GM21529 (cell line): ENCODE data around the gene NONO.
"Not testable (repeated sequence)": the region's sequence is repeated elsewhere in the genome, so short reads cannot be mapped to it uniquely, and the experiment has no call there.

ENCODE experiments used
- ATAC-seq: cut with Tn5 transposase; IDR thresholded peaks from one replicate; pipeline ENCODE4 v1.9.1; 2021; ENCODE audit not compliant: unreplicated experiment

The NONO gene, protein sequence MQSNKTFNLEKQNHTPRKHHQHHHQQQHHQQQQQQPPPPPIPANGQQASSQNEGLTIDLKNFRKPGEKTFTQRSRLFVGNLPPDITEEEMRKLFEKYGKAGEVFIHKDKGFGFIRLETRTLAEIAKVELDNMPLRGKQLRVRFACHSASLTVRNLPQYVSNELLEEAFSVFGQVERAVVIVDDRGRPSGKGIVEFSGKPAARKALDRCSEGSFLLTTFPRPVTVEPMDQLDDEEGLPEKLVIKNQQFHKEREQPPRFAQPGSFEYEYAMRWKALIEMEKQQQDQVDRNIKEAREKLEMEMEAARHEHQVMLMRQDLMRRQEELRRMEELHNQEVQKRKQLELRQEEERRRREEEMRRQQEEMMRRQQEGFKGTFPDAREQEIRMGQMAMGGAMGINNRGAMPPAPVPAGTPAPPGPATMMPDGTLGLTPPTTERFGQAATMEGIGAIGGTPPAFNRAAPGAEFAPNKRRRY

DNA sequence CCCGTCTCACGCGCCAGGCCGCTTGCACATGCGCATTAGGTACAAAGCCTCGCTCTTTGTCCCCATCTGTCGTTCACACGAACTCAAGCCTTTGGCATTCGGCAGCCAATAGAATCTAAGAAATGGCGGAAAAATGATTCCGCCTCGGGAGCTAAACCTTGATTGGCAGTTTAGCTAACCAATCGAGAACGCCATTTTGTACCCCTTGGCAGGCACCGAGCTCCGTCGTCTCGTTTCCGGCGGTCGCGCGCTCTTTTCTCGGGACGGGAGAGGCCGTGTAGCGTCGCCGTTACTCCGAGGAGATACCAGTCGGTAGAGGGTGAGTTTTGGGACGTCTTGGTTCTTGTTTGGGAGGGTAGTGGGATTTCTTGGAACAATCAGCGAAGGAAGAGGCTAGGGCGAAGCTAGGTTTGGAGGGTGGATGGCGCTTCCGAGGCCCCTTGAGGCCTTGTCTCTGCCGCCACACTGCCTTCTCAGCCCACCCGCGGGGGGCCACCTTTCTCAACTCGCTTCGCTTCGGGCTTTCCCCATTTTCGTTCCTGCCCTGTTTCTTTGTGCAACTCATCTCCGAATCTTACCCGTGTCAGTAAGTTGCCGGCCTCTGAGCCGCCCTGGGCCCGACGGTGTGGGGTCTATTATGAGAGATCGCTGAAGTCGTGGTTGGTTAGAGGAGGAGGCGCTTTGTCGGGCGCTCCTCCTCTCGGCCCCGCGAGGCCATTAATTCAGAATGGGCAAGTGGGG lies at the start of gene NONO:
NONO (plus strand) TSS at position 233 of the 741 bp plus-strand sequence. CDS start 7,003 bp downstream, outside the sequence.
- peak; percentile 82 for ATAC-seq

DNA sequence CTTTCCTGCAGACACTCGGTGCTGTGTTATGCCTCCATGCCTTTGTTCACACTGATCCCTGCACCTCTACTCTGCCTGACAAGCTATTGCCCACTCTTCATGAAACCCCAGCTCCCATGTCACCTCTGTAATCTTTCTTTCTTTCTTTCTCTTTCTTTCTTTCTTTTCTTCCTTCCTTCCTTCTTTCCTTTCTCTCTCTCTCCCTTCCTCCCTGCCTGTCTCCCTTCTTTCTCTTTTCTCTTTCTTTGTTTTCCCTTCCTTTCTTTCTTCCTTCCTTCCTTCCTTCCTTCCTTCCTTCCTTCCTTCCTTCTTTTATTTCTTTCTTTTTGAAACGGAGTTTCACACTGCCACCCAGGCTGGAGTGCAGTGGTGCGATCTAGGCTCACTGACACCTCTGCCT lies 48.0 kb upstream of the NONO start:
- no peak for ATAC-seq

DNA sequence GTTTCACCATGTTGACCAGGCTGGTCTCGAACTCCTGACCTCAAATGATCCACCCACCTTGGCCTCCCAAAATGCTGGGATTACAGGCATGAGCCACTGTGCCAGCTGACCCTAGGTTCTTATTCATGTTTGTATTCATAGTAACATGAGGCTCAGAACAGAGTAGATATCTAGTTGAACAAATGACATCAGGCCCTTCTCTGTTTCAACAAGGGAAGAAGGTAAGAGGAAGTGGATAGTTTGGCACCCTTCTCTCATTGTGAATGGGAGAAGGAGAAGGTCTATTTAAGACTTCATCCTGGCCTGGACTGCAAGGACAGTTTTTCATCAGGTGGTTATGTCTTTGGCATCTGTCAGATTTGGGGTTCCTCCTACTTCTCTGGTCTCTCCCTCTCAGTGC lies 46.6 kb upstream of the NONO start:
- ATAC-seq: no peak

DNA sequence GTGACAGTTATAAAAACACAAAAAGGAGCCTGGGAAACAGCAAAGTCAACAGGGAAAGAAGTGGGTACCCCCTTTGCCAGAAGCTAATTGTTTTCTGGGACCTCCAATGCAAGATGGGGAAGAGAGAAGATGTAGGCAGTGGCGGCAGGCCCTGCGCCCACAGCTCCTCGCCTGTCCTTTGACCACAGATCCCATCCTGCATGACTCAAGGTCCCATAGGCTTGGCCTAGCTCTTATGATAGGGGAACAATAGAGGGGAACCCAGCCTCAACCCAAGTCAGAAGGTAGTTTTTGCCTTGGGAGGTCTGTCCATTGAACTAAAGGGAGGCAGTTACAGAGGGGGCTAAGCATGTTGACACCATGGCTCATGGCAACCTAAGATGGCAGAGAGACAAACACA lies 43.7 kb upstream of the NONO start:
- ATAC-seq: no peak

DNA sequence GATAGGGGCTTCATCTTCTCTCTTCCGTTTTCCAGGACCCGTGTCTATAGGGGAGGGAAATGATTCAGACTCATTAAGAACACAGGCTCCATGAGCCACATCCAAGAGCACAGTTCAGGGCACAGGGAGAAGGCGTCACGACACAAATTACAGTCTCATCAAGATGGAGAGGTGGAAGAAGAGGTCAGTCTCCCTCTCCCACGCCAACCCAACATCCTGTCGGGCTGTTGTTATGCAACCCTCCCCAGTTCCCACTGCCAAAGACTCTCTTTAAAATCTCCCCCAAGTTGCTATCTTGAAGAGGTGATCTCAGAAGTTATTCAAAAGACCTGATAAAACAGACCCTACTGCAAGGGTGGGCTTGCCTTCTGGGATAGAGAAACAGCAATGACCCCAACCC lies 42.1 kb upstream of the NONO start:
- ATAC-seq: no peak

DNA sequence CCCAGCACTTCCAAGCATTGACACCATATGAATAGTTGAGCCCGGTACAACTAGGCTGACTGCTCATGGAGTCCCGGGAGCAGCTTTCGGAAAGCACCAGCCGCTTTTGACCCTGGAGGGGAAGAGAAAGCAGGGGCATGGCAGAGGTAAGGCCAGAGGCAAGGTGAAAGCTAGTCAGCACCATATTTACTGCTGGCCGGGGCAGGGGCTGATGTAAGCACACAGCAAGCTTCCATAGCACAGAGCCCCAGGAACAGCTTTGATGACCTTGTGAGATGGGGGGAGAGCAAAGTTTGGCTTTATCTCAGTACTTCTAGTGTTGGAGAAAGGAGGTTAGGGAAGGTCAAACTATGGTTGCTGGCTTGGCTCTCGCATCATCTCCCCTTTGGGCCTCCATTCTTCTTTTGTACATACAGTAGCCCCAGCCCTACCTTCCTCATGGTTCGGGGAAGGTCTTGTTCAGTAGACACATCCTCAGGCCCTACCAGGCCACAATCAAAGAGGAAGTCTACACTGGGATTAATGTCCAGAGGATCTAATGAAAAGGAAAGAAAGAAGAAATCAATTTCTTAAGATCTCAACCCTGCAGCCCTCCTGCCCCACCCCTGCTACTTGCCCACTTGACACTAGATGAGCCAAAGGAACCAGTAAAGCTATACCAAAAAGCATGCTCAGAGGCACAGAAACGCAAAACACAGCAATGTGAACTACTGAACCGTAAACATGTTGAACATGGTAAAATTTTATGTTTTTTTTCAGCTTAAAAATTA lies 38.9 kb upstream of the NONO start:
- ATAC-seq: no peak

DNA sequence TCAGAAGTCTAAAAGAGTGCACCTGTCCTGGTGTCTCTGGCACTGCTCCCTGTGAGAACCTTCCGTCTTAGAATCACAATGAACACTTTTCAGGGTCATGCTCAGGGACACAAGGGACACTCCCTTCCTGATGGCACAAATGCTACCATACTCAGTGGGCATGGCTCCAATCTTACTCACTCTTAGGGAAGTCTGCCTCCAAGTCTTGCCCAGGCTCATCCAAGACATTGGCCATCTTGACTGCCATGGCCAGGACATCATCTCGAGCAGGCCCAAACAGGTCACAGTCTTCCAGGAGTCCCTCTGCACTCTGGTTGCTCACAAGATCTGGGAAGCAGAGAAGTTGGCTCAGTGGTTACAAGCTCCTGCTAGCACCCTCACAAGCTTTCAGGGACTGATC lies 38.3 kb upstream of the NONO start:
- ATAC-seq: no peak

DNA sequence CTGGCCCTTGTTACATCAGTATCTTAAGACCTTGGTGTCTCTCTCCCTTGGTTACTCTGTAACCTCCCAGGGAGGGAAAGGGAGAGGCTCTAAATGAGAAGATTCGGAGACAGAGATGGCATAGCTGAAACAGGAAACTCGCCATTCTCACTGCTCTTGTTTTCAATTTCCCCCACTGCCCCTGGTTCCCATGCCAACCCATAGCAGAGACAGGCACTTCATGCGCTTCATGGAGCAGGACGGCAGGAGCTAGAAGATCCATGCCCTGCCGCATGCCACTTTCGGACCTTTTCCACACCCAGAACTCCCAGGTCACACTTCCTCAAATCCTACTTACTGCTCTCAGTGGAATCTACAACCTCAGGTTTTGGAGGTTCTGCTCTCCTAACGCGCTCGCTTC lies 32.6 kb upstream of the NONO start:
- no peak for ATAC-seq

DNA sequence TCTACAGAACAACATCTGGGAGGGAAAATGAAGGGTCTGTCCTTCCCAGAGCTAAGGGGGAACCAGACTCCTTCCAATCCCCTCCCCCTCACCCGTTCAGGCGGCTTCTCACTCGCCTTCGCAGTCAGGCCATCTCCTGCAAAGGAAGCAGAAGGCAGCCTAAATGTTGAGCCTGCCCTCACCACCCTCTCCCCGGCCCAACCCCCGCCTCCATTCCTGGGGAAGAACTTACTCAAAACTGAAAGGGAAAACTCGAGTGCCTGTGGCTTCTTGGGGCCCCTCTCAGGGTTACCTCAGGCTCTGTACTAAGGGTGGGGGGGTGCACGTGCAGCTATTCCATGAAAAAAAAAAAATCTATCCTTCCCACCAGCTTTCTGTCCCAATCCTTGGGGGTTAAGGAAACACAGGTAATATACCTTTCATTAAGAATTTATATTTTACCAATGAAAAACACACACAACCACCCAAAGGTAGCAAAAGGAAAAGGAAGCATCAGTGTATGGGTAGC lies 31.9 kb upstream of the NONO start:
- ATAC-seq: no peak

DNA sequence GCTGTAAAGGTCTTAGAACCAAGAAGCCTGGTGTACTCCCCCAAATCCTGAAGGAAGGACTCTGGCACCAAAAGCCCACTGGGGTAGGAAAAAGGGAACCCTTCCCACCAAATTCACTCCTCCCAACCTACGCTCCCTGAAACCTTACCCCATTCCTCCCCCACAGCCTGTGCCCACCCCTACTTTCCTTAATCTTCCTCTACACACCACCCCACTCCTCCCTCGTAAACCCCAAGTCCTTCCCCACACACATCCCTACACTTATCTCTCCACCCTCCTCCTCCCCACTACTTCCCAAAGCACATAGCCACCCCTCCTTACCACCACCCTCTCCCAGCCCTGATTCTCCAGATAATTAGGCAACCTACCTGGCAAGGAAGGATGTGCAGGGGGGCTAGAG lies 31.2 kb upstream of the NONO start:
- no peak for ATAC-seq

DNA sequence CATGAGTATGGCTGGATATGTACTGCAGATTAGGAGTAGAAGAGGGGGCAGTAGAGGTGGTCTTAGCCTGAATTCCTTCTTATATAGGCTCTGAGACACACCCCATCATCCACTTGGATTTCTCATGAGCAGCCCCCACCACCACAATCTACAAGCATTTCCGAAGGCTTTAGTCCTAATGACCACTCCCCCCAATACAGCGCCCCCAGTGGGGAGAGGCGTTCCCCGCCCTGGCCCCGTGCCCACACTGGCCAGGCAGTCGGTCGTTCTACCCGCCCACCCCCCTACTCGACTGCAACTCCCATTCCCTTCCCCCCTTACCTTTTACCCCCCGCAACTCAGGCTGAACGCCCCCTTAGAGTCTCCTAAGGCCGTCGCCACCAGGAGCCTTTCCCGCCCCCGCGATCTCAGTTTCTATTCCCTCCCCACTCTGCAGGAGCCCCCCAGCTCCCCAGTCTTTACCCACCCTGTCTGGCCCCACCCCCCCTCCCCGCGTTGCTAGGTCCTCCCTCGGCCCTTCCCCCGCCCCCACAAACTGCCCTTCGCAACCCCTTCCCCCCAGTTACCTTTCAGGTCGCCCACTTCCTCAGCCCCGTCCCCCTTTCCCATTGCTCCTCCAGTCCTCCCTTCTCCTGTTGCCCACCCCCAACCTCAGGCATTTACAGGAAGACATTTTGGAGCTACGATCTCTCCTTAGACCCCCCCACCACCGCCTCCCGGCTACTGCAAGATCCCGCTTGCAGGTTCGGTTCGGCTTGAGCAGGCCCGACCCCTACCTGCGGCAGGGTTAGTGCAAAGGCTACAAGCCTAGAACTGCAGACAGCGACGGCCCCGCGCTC lies 30.0 kb upstream of the NONO start:
- no peak for ATAC-seq

DNA sequence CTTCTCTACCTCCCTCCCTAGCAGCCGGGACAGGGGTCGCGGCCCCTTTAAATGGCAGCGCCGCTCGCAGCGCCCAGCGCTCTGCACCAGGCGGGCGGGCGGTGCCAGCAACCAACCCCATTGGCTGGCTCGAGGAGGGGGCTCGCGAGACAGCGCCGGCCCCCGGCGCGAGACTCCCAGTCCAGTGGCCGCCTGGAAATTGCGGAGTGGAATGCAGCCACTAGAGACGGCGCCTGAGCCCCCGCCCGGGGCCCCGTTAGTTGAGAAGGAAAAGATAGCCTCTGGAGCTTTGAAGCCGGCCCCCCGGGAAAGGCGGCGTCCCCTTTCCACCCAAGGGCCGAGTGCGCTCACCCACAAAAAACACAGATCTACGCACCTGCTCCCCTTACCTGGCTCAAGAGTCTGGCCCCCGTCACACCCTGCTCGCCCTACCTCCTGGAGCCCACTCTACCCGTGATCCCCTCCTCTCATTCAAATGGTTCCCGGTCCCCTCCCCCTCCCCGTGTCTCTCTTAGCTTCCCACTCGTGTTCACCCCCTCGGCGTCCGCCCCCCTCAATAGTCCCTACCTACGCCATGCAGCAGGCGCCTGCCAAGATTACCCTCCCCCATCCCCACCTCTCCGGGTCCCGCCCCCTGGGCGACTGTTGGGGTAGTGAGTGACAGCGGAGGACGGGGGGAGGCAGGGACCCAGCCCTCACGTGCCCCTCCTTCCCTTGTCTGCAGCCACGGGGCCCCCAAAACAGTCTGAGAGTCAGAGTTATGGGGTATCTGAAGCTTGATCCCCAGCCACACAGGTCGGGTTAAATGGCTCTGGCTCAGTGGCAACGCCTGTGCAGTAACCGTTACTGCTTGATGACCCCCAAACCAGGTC lies 29.1 kb upstream of the NONO start, which contains the start of gene ZMYM3:
ZMYM3 (minus strand) TSS at position 49 of the 872 bp plus-strand sequence. CDS start 885 bp downstream, outside the sequence.
- peak; percentile 79 for ATAC-seq

DNA sequence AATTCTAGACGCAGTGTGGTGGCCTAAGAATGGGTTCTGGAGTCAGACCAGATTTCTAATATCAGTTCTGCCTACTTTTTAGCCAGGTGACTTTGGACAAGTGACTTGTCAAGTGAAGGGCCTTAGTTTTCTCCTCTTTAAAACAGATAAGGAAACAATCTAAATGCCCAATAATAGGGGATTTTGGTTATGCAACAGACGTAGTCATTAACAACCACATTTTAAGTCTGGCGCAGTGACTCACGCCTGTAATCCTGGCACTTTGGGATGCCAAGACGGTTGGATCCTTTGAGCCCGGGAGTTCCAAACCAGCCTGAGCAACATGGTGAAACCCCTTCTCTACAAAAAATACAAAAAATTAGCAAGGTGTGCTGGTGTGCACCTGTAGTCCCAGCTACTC lies 27.4 kb upstream of the NONO start:
- no peak for ATAC-seq

DNA sequence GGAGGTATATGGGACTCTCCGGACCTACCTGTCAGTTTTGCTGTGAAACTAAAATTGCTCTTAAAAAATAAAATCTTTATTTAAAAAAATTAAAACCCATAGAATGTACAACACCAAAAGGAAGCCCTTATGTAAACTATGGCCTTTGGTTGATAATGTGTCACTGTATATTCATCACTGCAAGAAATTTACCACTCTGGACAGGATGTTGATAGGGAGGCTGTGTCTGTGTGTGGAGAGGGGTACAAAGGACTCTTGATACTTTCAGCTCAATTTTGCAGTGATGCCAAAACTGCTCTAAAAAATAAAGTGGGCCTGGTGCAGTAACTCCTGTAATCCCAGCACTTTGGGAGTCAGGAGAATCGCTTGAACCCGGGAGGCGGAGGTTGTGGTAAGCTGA lies 26.6 kb upstream of the NONO start:
- ATAC-seq: no peak

DNA sequence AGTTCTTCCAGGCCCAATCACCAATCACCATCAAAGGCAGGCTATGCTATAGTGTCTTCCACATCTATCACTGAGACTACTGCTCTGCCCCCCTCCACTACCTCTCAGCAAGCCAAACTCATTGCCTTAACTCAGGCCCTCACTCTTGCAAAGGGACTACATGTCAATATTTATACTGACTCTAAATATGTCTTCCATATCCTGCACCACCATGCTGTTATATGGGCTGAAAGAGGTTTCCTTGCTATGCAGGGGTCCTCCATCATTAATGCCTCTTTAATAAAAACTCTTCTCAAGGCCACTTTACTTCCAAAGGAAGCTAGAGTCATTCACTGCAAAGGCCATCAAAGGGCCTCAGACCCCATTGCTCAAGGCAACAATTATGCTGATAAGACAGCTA lies 14.8 kb upstream of the NONO start:
- not testable (repeated sequence) for ATAC-seq

DNA sequence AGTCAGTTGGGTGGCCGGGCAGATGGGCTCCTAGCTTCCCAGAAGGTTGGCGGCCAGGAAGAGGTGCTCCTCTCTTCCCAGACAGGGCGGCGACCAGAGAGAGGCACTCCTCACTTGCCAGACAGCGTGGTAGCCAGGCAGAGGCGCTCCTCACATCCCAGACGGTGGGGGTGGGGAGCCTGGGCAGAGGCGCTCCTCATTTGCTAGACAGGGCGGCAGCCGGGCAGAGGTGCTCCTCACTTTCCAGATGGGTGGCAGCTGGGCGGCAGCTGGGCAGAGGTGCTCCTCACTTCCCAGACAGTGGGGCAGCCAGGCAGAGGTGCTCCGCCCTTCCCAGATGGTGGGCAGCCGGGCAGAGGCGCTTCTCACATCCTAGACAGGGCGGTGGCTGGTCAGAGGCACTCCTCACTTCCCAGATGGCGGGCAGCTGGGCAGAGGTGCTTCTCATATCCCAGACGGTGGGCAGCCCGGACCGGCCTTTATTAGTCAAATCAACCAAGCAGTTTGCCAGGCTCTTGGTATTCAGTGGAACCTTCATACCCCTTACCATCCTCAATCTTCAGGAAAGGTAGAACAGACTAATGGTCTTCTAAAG lies 13.5 kb upstream of the NONO start:
- no peak for ATAC-seq

DNA sequence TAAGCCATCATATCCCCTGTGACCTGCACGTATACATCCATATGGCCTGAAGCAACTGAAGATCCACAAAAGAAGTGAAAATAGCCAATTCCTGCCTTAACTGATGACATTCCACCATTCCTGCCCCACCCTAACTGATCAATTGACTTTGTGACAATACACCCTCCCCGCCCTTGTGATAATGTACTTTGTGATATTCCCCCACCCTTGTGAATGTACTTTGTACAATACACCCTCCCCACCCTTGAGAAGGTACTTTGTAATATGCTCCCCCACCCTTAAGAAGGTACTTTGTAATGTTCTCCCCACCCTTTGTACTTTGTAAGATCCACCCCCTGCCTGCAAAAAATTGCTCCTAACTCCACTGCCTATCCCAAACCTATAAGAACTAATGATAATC lies 11.1 kb upstream of the NONO start:
- ATAC-seq: not testable (repeated sequence)

DNA sequence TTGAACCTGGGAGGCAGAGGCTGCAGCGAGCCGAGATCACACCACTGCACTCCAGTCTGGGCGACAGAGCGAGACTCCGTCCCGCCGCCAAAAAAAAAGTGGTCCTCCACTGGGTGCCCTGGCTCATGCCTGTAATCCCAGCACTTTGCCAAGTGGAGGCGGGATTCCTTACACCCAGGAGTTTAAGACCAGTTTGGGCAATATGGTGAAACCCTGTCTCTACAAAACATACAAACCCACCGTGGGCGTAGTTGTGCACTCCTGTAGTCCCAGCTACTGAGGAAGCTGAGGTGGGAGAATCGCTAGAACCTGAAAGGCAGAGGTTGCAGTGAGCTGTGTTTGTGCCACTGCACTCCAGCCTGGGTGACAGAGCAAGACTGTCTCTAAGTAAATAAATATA lies 2.1 kb upstream of the NONO start:
- not testable (repeated sequence) for ATAC-seq
